HepG2 (cell line): ENCODE results near the gene IPPK. TPM values are rescaled to one million over a fixed set of nuclear protein-coding genes. Genes with fewer than 3 reads are reported as not detected.

ENCODE experiments used
- ATF7 ChIP-seq, 2 experiments: fragments of 450-650 bp in 1 of 2; sonication (generic) in 1 of 2; formaldehyde crosslinking in 1 of 2; IDR thresholded peaks; 2 replicates each; pipeline versions ENCODE4 v1.4.0 to v1.6.1; 2016 to 2020; ENCODE audit warnings: antibody characterized with exemption in 1 of 2, mild to moderate bottlenecking in 1 of 2, missing genetic modification reagents in 1 of 2
- CBX2 ChIP-seq, 2 experiments: fragments of 200-600 bp in 1 of 2; sonication (generic); formaldehyde crosslinking in 1 of 2; IDR thresholded peaks; 2 replicates each; pipeline versions ENCODE4 v1.7.0 to v1.8.1; 2018 to 2022; ENCODE audit warnings: low read depth in 2 of 2, low read length in 1 of 2, mild to moderate bottlenecking in 1 of 2, missing genetic modification reagents in 1 of 2
- CC2D1A ChIP-seq: sonication (generic); formaldehyde crosslinking; IDR thresholded peaks from 2 replicates; pipeline ENCODE4 v1.8.1; 2023; ENCODE audit warnings: mild to moderate bottlenecking, missing genetic modification reagents
- CCDC6 ChIP-seq: sonication (generic); formaldehyde crosslinking; IDR thresholded peaks from 2 replicates; pipeline ENCODE4 v1.8.1; 2022; ENCODE audit warnings: mild to moderate bottlenecking, missing genetic modification reagents, moderate library complexity
- CENPX ChIP-seq: sonication (generic); formaldehyde crosslinking; IDR thresholded peaks from 2 replicates; pipeline ENCODE4 v1.9.0; 2021; ENCODE audit warnings: mild to moderate bottlenecking, missing genetic modification reagents, moderate library complexity
- ELK4 ChIP-seq: sonication (generic); formaldehyde crosslinking; IDR thresholded peaks from 2 replicates; pipeline ENCODE4 v1.9.0; 2021; ENCODE audit warnings: missing genetic modification reagents, borderline replicate concordance
- ETV5 ChIP-seq: IDR thresholded peaks from 2 replicates; pipeline ENCODE4 v1.6.1; 2018; ENCODE audit warnings: missing biosample characterization, missing genetic modification reagents, inconsistent platforms, borderline replicate concordance
- GFI1 ChIP-seq: sonication (generic); formaldehyde crosslinking; IDR thresholded peaks from 2 replicates; pipeline ENCODE4 v1.5.0; 2020; ENCODE audit warnings: missing genetic modification reagents, mild to moderate bottlenecking, borderline replicate concordance
- HDAC1 ChIP-seq: sonication (generic); formaldehyde crosslinking; IDR thresholded peaks from 2 replicates; pipeline ENCODE4 v1.5.1; 2020; ENCODE audit warnings: mild to moderate bottlenecking, missing genetic modification reagents
- HHEX ChIP-seq: IDR thresholded peaks from 2 replicates; pipeline ENCODE4 v1.6.1; 2016; ENCODE audit warnings: control low read depth
- HNRNPL ChIP-seq: fragments of 200-400 bp; formaldehyde crosslinking; IDR thresholded peaks from 2 replicates; pipeline ENCODE4 v1.6.1; 2017; ENCODE audit warnings: mild to moderate bottlenecking, low read depth, low read length
- HOXA9 ChIP-seq: sonication (generic); formaldehyde crosslinking; IDR thresholded peaks from 2 replicates; pipeline ENCODE4 v1.8.1; 2022; ENCODE audit warnings: missing genetic modification reagents, mild to moderate bottlenecking, moderate library complexity, borderline replicate concordance
- KDM4B ChIP-seq: sonication (generic); formaldehyde crosslinking; IDR thresholded peaks from 2 replicates; pipeline ENCODE4 v1.4.0; 2020; ENCODE audit warnings: missing genetic modification reagents
- NRL ChIP-seq: sonication (generic); formaldehyde crosslinking; IDR thresholded peaks from 2 replicates; pipeline ENCODE4 v1.5.0; 2020; ENCODE audit warnings: missing genetic modification reagents, mild to moderate bottlenecking, moderate library complexity, borderline replicate concordance
- RBFOX2 ChIP-seq: fragments of 200-400 bp; formaldehyde crosslinking; IDR thresholded peaks from 2 replicates; pipeline ENCODE4 v1.6.1; 2017; ENCODE audit warnings: low read depth, mild to moderate bottlenecking, low read length
- SALL1 ChIP-seq: sonication (generic); formaldehyde crosslinking; IDR thresholded peaks from 2 replicates; pipeline ENCODE4 v1.8.0; 2022; ENCODE audit warnings: mild to moderate bottlenecking, missing genetic modification reagents
- SOX5 ChIP-seq: IDR thresholded peaks from 2 replicates; pipeline ENCODE4 v1.6.1; 2016; ENCODE audit warnings: borderline replicate concordance
- TEAD2 ChIP-seq: sonication (generic); formaldehyde crosslinking; IDR thresholded peaks from 2 replicates; pipeline ENCODE4 v1.9.0; 2021; ENCODE audit warnings: missing genetic modification reagents
- XRCC5 ChIP-seq: fragments of 200-400 bp; formaldehyde crosslinking; optimal IDR thresholded peaks from 2 replicates; pipeline ENCODE3; 2017; ENCODE audit warnings: mild to moderate bottlenecking, low read length
- ZBTB1 ChIP-seq: sonication (generic); formaldehyde crosslinking; IDR thresholded peaks from 2 replicates; pipeline ENCODE4 v1.4.0; 2020; ENCODE audit warnings: missing genetic modification reagents, borderline replicate concordance
- ZNF563 ChIP-seq: sonication (generic); formaldehyde crosslinking; IDR thresholded peaks from 2 replicates; pipeline ENCODE4 v1.8.0; 2022; ENCODE audit warnings: mild to moderate bottlenecking, moderate library complexity, missing genetic modification reagents
- ZNF674 ChIP-seq: sonication (generic); formaldehyde crosslinking; IDR thresholded peaks from 2 replicates; pipeline ENCODE4 v1.5.0; 2020; ENCODE audit warnings: low read depth, mild to moderate bottlenecking, missing genetic modification reagents
- ZNF768 ChIP-seq: sonication (generic); formaldehyde crosslinking; IDR thresholded peaks from 2 replicates; pipeline ENCODE4 v1.4.0; 2020; ENCODE audit warnings: missing genetic modification reagents
- ZNF773 ChIP-seq: sonication (generic); formaldehyde crosslinking; IDR thresholded peaks from 2 replicates; pipeline ENCODE4 v1.4.0; 2020; ENCODE audit warnings: missing genetic modification reagents, borderline replicate concordance
- ZNF777 ChIP-seq: sonication (generic); formaldehyde crosslinking; IDR thresholded peaks from 2 replicates; pipeline ENCODE4 v1.4.0; 2020; ENCODE audit warnings: missing genetic modification reagents
- ZNF781 ChIP-seq: sonication (generic); formaldehyde crosslinking; IDR thresholded peaks from 2 replicates; pipeline ENCODE4 v1.5.1; 2020; ENCODE audit warnings: borderline replicate concordance, mild to moderate bottlenecking, missing genetic modification reagents; ENCODE audit errors: not compliant biosample characterization
- polyA plus RNA-seq, 8 experiments: library from polyadenylated mRNA; depleted of rRNA in 3 of 8; stranded (reverse) in 7 of 8; unstranded in 1 of 8; fragments of >200 nt; fragmentation: Illumina TruSeq in 4 of 8; extraction: Trizol in 4 of 8; gene quantifications; 2 replicates each; pipeline versions ENCODE4 v1.2.1 to v1.2.3, GENCODE V29; 2011 to 2016; ENCODE audit warnings: low read depth in 4 of 8, missing spikeins in 1 of 8, mixed read lengths in 1 of 8; ENCODE audit not compliant: insufficient read depth in 1 of 8
- total RNA-seq, 5 experiments: library from RNA; depleted of rRNA; stranded (reverse); fragments of >200 nt; fragmentation: Illumina TruSeq; extraction: Trizol; gene quantifications; 2 replicates each; pipeline ENCODE4 v1.2.3, GENCODE V29; 2016; ENCODE audit warnings: low read depth in 1 of 5
- TF ChIP-seq, protein P1 (sequence below): sonication (generic); formaldehyde crosslinking; IDR thresholded peaks from 2 replicates; pipeline ENCODE4 v1.9.0; 2021; ENCODE audit warnings: missing genetic modification reagents, borderline replicate concordance

IPPK gene
- total and polyA plus RNA-seq, 2 of the 13 experiments (the other 11 are each of a cell fraction or from before 2014, with no cell fraction given): 9.9 to 14.1 TPM

DNA sequence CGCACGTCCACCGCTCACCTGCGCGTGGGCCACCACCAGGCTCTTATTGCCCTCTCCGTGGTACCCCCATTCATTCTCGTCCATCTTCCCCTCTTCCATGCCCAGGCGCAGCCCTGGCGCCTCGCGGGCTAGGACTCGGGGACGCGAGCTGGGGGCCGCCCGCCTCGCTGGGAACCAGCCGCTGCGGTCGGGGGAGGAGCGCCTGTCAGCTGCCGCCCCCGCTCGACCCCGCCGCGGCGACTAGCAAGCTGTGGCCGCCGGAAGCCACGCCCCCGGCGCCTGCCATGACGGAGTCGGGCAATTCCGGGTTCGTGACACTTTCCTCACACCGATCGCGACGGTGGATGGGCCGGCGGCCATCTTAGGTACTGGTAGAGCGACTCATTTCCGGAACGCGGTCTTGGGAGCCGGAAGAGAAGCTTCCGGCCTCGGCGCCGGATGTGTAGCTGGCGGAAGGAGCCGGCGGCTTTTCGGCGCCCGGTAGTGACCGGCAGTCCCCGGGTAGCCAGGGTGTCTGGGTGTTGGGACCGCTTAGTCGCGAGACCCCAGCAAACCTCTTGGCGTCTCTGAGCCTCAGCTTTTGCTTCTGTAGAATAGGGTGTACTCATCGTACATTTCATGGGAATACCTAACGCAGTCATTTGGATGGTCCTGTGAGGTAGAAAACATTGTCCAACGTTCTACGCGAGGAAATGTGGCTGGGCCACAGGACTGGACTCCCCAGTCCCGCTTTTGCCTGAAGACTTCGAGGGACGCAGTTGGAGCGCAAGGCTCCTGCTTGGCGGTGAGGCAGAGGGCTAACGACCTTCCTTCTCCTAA is at the start of gene IPPK (continued):
- TF ChIP-seq ZBTB1 (CRISPR knock-in tag) (no peak), ETV5 (CRISPR knock-in tag) (peak; percentile 94), HNRNPL (no peak), ZNF563 (CRISPR knock-in tag) (peak; percentile 75; the same call in 1 of the 2 replicates), HOXA9 (no peak), CCDC6 (peak; percentile 81), KDM4B (CRISPR knock-in tag) (0 out of 2 replicates have a peak, but pooled peaks have one; percentile 11), GFI1 (no peak), ELK4 (CRISPR knock-in tag) (peak; percentile 63; the same call in 1 of the 2 replicates), CENPX (CRISPR knock-in tag) (no peak), ATF7 (IDR thresholded peaks at IDR 0.05) (no peak), ATF7 (CRISPR knock-in tag; IDR thresholded peaks at IDR 0.05) (no peak), ZNF781 (CRISPR knock-in tag) (no peak), ZNF777 (peak; percentile 87), CC2D1A (CRISPR knock-in tag) (no peak), SOX5 (CRISPR knock-in tag) (0 out of 2 replicates have a peak, but pooled peaks have one; percentile 39), NRL (peak; percentile 80), RBFOX2 (peak; percentile 87), ZNF773 (CRISPR knock-in tag) (no peak), SALL1 (peak; percentile 77), ZNF768 (CRISPR knock-in tag) (peak; percentile 86), TEAD2 (CRISPR knock-in tag) (no peak), HDAC1 (CRISPR knock-in tag) (peak; percentile 92), ZNF674 (CRISPR knock-in tag) (no peak), HHEX (CRISPR knock-in tag) (no peak), XRCC5 (peak; percentile 82), CBX2 (IDR thresholded peaks at IDR 0.05; ENCODE audit: low read depth, low read length) (no peak), CBX2 (CRISPR knock-in tag; IDR thresholded peaks at IDR 0.05; ENCODE audit: low read depth) (no peak)
- TF ChIP-seq, protein P1, sequence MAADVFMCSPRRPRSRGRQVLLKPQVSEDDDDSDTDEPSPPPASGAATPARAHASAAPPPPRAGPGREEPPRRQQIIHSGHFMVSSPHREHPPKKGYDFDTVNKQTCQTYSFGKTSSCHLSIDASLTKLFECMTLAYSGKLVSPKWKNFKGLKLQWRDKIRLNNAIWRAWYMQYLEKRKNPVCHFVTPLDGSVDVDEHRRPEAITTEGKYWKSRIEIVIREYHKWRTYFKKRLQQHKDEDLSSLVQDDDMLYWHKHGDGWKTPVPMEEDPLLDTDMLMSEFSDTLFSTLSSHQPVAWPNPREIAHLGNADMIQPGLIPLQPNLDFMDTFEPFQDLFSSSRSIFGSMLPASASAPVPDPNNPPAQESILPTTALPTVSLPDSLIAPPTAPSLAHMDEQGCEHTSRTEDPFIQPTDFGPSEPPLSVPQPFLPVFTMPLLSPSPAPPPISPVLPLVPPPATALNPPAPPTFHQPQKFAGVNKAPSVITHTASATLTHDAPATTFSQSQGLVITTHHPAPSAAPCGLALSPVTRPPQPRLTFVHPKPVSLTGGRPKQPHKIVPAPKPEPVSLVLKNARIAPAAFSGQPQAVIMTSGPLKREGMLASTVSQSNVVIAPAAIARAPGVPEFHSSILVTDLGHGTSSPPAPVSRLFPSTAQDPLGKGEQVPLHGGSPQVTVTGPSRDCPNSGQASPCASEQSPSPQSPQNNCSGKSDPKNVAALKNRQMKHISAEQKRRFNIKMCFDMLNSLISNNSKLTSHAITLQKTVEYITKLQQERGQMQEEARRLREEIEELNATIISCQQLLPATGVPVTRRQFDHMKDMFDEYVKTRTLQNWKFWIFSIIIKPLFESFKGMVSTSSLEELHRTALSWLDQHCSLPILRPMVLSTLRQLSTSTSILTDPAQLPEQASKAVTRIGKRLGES (CRISPR knock-in tag): no peak; the same call in 1 of the 2 replicates
